D721Med (cell line): Measurements from ENCODE around the gene SRP14.
"Not testable (repeated sequence)": the region's sequence is repeated elsewhere in the genome, so short reads cannot be mapped to it uniquely, and the experiment has no call there.

ENCODE experiments used
- DNase-seq: peaks from one replicate; pipeline ENCODE4 v3.0.0; 2011; ENCODE audit warnings: low spot score; ENCODE audit not compliant: insufficient read length
- FAIRE-seq: peaks from 2 replicates; lab custom pipeline; 2011; peaks lifted over from hg19 to GRCh38; lab: Jason Lieb, UNC
- TF ChIP-seq, protein P1 (sequence below): IDR thresholded peaks from 2 replicates; pipeline ENCODE4 v1.5.1; 2012; ENCODE audit warnings: mild to moderate bottlenecking, control low read depth; ENCODE audit not compliant: insufficient read depth; ENCODE audit errors: missing control alignments

Gene SRP14

DNA sequence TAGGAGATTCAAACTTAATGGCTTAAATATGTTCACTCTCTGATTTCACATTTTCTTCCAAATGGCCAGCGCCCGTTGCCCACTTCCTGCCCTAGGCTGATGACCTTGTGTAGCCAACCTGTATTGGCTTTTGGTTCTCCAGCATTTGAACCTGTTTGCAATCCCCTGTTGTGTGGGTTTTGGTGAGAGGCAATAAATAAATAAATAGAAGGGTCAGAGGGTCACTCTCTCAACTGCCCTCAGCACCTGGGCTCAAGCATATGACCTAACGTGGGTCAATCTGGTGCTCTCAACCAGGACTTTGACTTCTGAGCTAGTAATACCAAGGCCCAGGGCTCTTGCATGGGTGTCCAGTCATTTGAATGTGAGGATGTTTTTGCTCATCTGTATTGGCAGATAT, 1.8 kb upstream of the SRP14 start:
- TF ChIP-seq, protein P1, sequence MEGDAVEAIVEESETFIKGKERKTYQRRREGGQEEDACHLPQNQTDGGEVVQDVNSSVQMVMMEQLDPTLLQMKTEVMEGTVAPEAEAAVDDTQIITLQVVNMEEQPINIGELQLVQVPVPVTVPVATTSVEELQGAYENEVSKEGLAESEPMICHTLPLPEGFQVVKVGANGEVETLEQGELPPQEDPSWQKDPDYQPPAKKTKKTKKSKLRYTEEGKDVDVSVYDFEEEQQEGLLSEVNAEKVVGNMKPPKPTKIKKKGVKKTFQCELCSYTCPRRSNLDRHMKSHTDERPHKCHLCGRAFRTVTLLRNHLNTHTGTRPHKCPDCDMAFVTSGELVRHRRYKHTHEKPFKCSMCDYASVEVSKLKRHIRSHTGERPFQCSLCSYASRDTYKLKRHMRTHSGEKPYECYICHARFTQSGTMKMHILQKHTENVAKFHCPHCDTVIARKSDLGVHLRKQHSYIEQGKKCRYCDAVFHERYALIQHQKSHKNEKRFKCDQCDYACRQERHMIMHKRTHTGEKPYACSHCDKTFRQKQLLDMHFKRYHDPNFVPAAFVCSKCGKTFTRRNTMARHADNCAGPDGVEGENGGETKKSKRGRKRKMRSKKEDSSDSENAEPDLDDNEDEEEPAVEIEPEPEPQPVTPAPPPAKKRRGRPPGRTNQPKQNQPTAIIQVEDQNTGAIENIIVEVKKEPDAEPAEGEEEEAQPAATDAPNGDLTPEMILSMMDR = no peak
- FAIRE-seq = no peak

GRCh38 chr15:40040293-40040635, 1.3 kb upstream of the SRP14 start:
- TF ChIP-seq, protein P1 = no peak
- no peak for FAIRE-seq
- DNase-seq = no peak

More for the DNA sequence above, 1.8 kb upstream of the SRP14 start:
- DNase-seq = no peak

DNA sequence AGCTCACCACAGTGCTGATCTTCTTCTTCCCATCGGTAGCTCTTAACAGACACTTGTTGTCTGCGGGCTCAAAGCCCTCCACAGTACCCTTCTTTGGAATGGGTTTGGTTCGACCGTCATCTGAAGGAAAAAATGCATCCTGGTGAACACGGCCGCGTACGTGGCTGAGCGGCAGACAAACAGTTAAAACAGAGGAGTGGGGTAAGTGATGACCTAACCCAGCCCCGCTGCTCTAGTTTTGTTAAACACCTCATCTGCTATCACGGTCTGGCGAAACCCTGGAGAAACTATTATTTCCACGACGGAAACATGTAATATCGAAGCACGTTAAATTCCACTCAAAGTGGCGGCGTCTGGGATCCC, 725 bp downstream of the SRP14 start:
- DNase-seq (no peak), FAIRE-seq (no peak)
- TF ChIP-seq, protein P1 = no peak

- FAIRE-seq = no peak
- TF ChIP-seq, protein P1 = no peak
- DNase-seq = no peak
Observed at GRCh38 chr15:40037721-40038120, 1.3 kb downstream of the SRP14 start.

DNA sequence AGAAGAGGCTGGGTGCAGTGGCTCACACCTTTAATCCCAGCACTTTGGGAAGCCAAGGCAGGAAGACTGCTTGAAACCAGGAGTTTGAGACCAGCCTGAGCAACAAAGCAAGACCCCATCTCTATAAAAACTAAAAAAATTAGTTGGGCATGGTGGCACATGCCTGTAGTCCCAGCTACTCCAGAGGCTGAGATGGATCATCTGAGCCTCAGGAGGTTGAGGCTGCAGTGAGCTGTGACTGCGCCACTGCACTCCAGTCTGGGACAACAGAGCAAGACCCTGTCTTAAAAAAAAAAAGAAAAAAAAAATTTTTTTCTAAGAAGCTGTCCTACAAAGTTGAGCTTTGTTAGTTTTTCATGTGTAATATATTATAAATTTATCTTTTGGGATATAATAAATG, 3.8 kb downstream of the SRP14 start:
- DNase-seq, FAIRE-seq: not testable (repeated sequence)

DNA sequence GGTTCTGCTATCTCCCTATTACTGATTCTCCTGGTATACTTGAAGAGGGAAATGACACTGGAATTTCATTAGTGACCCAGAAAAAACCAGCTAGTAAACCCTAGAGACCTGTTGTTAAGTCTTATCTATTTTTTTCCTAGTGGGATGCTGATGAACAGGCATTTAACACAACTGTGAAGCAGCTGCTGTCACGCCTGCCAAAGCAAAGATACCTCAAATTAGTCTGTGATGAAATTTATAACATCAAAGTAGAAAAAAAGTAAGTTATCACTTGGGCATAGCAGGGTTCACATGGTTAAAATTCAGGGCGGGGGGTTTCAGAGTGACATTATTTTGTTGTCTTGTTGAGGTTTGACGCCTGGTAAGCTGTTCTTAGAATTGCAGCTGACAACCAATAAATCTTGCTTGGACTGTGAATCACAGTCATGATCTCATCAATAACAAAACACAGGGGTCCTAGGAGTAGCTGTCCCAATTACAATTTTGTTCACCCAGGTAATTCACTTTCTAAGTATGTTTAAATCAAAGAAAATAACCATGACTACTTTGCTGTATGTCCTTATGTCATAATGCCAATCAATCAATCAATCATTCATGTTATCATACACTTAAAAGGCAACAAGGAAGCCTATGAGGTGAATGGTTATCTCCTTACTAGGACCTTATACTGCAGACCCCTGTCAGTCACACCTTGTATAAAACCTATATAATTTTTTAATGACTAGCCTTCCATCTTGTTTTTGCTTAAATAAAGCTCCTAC, 4.6 kb downstream of the SRP14 start:
- FAIRE-seq = no peak
- TF ChIP-seq, protein P1 = no peak
- no peak for DNase-seq

DNA sequence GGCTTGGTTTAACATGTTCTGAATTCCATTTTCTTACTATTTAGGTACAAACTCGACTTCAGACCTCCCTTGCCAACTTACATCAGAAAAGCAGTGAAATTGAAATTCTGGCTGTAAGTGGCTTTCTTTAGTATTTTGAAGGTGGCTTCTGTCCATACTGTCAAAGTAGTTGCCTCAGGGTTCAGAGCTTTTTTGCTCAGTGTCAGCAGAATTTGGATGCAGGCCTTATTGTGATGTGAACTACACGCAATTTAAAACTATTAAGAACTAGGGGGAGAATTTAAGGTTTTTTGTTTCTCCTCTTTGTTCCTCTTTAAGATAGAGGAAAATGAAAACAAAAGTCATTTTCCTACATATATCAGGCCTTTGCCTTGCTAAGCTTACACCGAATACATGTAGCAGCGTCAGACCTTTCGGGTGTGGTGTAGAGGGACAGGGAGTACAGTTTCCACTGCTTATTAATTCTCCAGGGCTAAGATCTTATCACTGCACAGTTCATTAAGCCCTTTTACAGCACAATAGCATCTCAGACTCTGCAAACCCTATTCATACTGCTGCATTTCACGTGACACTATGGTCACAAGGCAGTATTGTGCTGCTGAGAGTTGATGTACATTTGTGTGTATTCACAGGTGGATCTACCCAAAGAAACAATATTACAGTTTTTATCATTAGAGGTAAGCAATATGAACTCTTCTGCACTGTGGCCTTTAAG, 6.7 kb downstream of the SRP14 start:
- TF ChIP-seq, protein P1 = no peak
- DNase-seq (no peak), FAIRE-seq (no peak)
